ENCODE measurements around the gene CTNNBL1.

CTNNBL1 gene

GRCh38 chr20:37711994-37712964 is 18.4 kb downstream of the CTNNBL1 start:
- H4K12ac ChIP-seq (ENCODE audit: low read depth, low read length) = no peak overlapping the region
- no CpG with 5 or more reads among the region's 9 CpGs for WGBS (ENCODE audit: extremely low coverage, insufficient coverage, insufficient read length)

GRCh38 chr20:37713396-37713795 is 19.6 kb downstream of the CTNNBL1 start:
- H3K79me2 ChIP-seq (ENCODE audit: control insufficient read depth, insufficient read depth, low read length, poor library complexity) = no peaks in the 10 kb centered on the region
- H3K4ac ChIP-seq (ENCODE audit: low read depth, low read length) = peak overlapping the region; percentile 21
- no peak overlapping the region for H2BK5ac ChIP-seq (ENCODE audit: low read depth, low read length, poor library complexity)
- peaks cover 14 to 18% of the 10 kb centered on the region in 2 experiments for H3K4me1 ChIP-seq (ENCODE audit: control insufficient read depth in 1 of 2, insufficient read depth in 2 of 2, low read length in 2 of 2)
- no peak overlapping the region for H4K91ac ChIP-seq (ENCODE audit: low read depth, low read length)
- no peak overlapping the region for H3K4me2 ChIP-seq (ENCODE audit: low read length)
- no peak overlapping the region for H3K4me3 ChIP-seq (ENCODE audit: low read depth, low read length)
- no peak overlapping the region for H4K8ac ChIP-seq (ENCODE audit: low read depth, low read length)
- H3K79me1 ChIP-seq (ENCODE audit: low read length) = peaks cover 10% of the 10 kb centered on the region
- H2AFZ ChIP-seq (ENCODE audit: insufficient read depth, low read length, poor library complexity) = no peak overlapping the region
- DNase-seq = no peak
- no peak overlapping the region for H2AK5ac ChIP-seq (ENCODE audit: low read length)
- no peak overlapping the region for H4K12ac ChIP-seq (ENCODE audit: low read depth, low read length)
- no peaks in the 10 kb centered on the region for H3K9me3 ChIP-seq (ENCODE audit: insufficient read depth, low read depth, low read length)
- H2BK12ac ChIP-seq (ENCODE audit: low read length) = no peak overlapping the region
- no peak overlapping the region for H3K27ac ChIP-seq (ENCODE audit: low read depth, low read length)
- no CpG with 5 or more reads among the region's 4 CpGs for WGBS (ENCODE audit: extremely low coverage, insufficient coverage, insufficient read length)
- H3K18ac ChIP-seq (ENCODE audit: low read length) = peak overlapping the region; percentile 48
- H3K23ac ChIP-seq (ENCODE audit: low read length) = no peak overlapping the region
- H3K9ac ChIP-seq (ENCODE audit: low read length) = no peak overlapping the region
- H2BK120ac ChIP-seq (ENCODE audit: insufficient read depth, low read length, poor library complexity) = no peak overlapping the region
- no peaks in the 10 kb centered on the region for H3K36me3 ChIP-seq (ENCODE audit: control insufficient read depth in 1 of 2, insufficient read depth in 2 of 2, low read length in 2 of 2)
- H3K14ac ChIP-seq (ENCODE audit: low read length) = no peak overlapping the region
- no peaks in the 10 kb centered on the region for H3K27me3 ChIP-seq (ENCODE audit: insufficient read depth, low read length)

More at GRCh38 chr20:37711994-37712964, 18.4 kb downstream of the CTNNBL1 start:
- Histone ChIP-seq H3K36me3 (ENCODE audit: control insufficient read depth in 1 of 2, insufficient read depth in 2 of 2, low read length in 2 of 2) (no peaks in the 10 kb centered on the region), H3K9me3 (ENCODE audit: insufficient read depth, low read depth, low read length) (no peaks in the 10 kb centered on the region), H2AFZ (ENCODE audit: insufficient read depth, low read length, poor library complexity) (no peak overlapping the region), H2BK5ac (ENCODE audit: low read depth, low read length, poor library complexity) (no peak overlapping the region), H3K14ac (ENCODE audit: low read length) (no peak overlapping the region), H3K9ac (ENCODE audit: low read length) (no peak overlapping the region), H2AK5ac (ENCODE audit: low read length) (no peak overlapping the region), H3K23ac (ENCODE audit: low read length) (no peak overlapping the region), H4K91ac (ENCODE audit: low read depth, low read length) (peak overlapping the region; percentile 72), H3K4me2 (ENCODE audit: low read length) (no peak overlapping the region), H3K4me1 (ENCODE audit: control insufficient read depth in 1 of 2, insufficient read depth in 2 of 2, low read length in 2 of 2) (peaks cover 14 to 18% of the 10 kb centered on the region in 2 experiments), H2BK120ac (ENCODE audit: insufficient read depth, low read length, poor library complexity) (peak overlapping the region; percentile 61), H3K79me1 (ENCODE audit: low read length) (peaks cover 10% of the 10 kb centered on the region), H3K4me3 (ENCODE audit: low read depth, low read length) (no peak overlapping the region), H3K27ac (ENCODE audit: low read depth, low read length) (no peak overlapping the region), H4K8ac (ENCODE audit: low read depth, low read length) (no peak overlapping the region), H3K4ac (ENCODE audit: low read depth, low read length) (peak overlapping the region; percentile 56), H3K79me2 (ENCODE audit: control insufficient read depth, insufficient read depth, low read length, poor library complexity) (no peaks in the 10 kb centered on the region), H2BK12ac (ENCODE audit: low read length) (peak overlapping the region; percentile 34), H3K27me3 (ENCODE audit: insufficient read depth, low read length) (no peaks in the 10 kb centered on the region), H3K18ac (ENCODE audit: low read length) (no peak overlapping the region)
- peak; percentile 8 to 42 for DNase-seq

- H3K79me1 ChIP-seq (ENCODE audit: low read length) = peaks cover 10% of the 10 kb centered on the region
- no peak overlapping the region for H3K23ac ChIP-seq (ENCODE audit: low read length)
- no peak overlapping the region for H3K4ac ChIP-seq (ENCODE audit: low read depth, low read length)
- H3K27me3 ChIP-seq (ENCODE audit: insufficient read depth, low read length) = no peaks in the 10 kb centered on the region
- no peak overlapping the region for H3K18ac ChIP-seq (ENCODE audit: low read length)
- H3K79me2 ChIP-seq (ENCODE audit: control insufficient read depth, insufficient read depth, low read length, poor library complexity) = no peaks in the 10 kb centered on the region
- peak overlapping the region; percentile 43 for H3K27ac ChIP-seq (ENCODE audit: low read depth, low read length)
- no peak overlapping the region for H4K12ac ChIP-seq (ENCODE audit: low read depth, low read length)
- no peak overlapping the region for H3K4me3 ChIP-seq (ENCODE audit: low read depth, low read length)
- H3K36me3 ChIP-seq (ENCODE audit: control insufficient read depth in 1 of 2, insufficient read depth in 2 of 2, low read length in 2 of 2) = no peaks in the 10 kb centered on the region
- H2AK5ac ChIP-seq (ENCODE audit: low read length) = no peak overlapping the region
- H2BK12ac ChIP-seq (ENCODE audit: low read length) = no peak overlapping the region
- H2AFZ ChIP-seq (ENCODE audit: insufficient read depth, low read length, poor library complexity) = no peak overlapping the region
- H2BK120ac ChIP-seq (ENCODE audit: insufficient read depth, low read length, poor library complexity) = no peak overlapping the region
- no peaks in the 10 kb centered on the region for H3K9me3 ChIP-seq (ENCODE audit: insufficient read depth, low read depth, low read length)
- no peak overlapping the region for H3K9ac ChIP-seq (ENCODE audit: low read length)
- peak; percentile 70 to 96 for DNase-seq
- H3K14ac ChIP-seq (ENCODE audit: low read length) = no peak overlapping the region
- peaks cover 14 to 18% of the 10 kb centered on the region in 2 experiments for H3K4me1 ChIP-seq (ENCODE audit: control insufficient read depth in 1 of 2, insufficient read depth in 2 of 2, low read length in 2 of 2)
- no peak overlapping the region for H2BK5ac ChIP-seq (ENCODE audit: low read depth, low read length, poor library complexity)
- WGBS (ENCODE audit: extremely low coverage, insufficient coverage, insufficient read length) = 100% methylated on average over 1 of the region's 10 CpGs
- no peak overlapping the region for H4K8ac ChIP-seq (ENCODE audit: low read depth, low read length)
- H3K4me2 ChIP-seq (ENCODE audit: low read length) = no peak overlapping the region
- H4K91ac ChIP-seq (ENCODE audit: low read depth, low read length) = no peak overlapping the region
These were observed 21.3 kb downstream of the CTNNBL1 start for GRCh38 chr20:37714978-37715672.

GRCh38 chr20:37721751-37722150 is 27.9 kb downstream of the CTNNBL1 start:
- no peaks in the 10 kb centered on the region for H3K79me1 ChIP-seq (ENCODE audit: low read length)
- H3K27me3 ChIP-seq (ENCODE audit: insufficient read depth, low read length) = no peaks in the 10 kb centered on the region
- no peak overlapping the region for H3K4ac ChIP-seq (ENCODE audit: low read depth, low read length)
- no peaks in the 10 kb centered on the region for H3K4me1 ChIP-seq (ENCODE audit: control insufficient read depth in 1 of 2, insufficient read depth in 2 of 2, low read length in 2 of 2)
- H3K4me2 ChIP-seq (ENCODE audit: low read length) = no peak overlapping the region
- no peak overlapping the region for H3K4me3 ChIP-seq (ENCODE audit: low read depth, low read length)
- no peak overlapping the region for H4K12ac ChIP-seq (ENCODE audit: low read depth, low read length)
- H2BK120ac ChIP-seq (ENCODE audit: insufficient read depth, low read length, poor library complexity) = no peak overlapping the region
- H3K9me3 ChIP-seq (ENCODE audit: insufficient read depth, low read depth, low read length) = no peaks in the 10 kb centered on the region
- no peak overlapping the region for H3K18ac ChIP-seq (ENCODE audit: low read length)
- no peak overlapping the region for H2AFZ ChIP-seq (ENCODE audit: insufficient read depth, low read length, poor library complexity)
- no peak overlapping the region for H2BK5ac ChIP-seq (ENCODE audit: low read depth, low read length, poor library complexity)
- WGBS (ENCODE audit: extremely low coverage, insufficient coverage, insufficient read length) = no CpG with 5 or more reads among the region's 1 CpG
- H3K79me2 ChIP-seq (ENCODE audit: control insufficient read depth, insufficient read depth, low read length, poor library complexity) = no peaks in the 10 kb centered on the region
- H2AK5ac ChIP-seq (ENCODE audit: low read length) = no peak overlapping the region
- H3K27ac ChIP-seq (ENCODE audit: low read depth, low read length) = no peak overlapping the region
- DNase-seq = no peak
- H3K9ac ChIP-seq (ENCODE audit: low read length) = no peak overlapping the region
- H3K23ac ChIP-seq (ENCODE audit: low read length) = no peak overlapping the region
- H2BK12ac ChIP-seq (ENCODE audit: low read length) = no peak overlapping the region
- H3K36me3 ChIP-seq (ENCODE audit: control insufficient read depth in 1 of 2, insufficient read depth in 2 of 2, low read length in 2 of 2) = no peaks in the 10 kb centered on the region
- no peak overlapping the region for H3K14ac ChIP-seq (ENCODE audit: low read length)
- H4K91ac ChIP-seq (ENCODE audit: low read depth, low read length) = no peak overlapping the region
- no peak overlapping the region for H4K8ac ChIP-seq (ENCODE audit: low read depth, low read length)
